ENCODE results near the gene NACC1. TPM values are rescaled to one million over a fixed set of nuclear protein-coding genes. Genes with fewer than 3 reads are reported as not detected.
A peak's percentile ranks its signal among the peaks of the same experiment; 100 is the strongest.

Gene NACC1
- total and polyA plus RNA-seq, 9 donors: 3.2 to 31.4 (median 17.5) TPM

DNA sequence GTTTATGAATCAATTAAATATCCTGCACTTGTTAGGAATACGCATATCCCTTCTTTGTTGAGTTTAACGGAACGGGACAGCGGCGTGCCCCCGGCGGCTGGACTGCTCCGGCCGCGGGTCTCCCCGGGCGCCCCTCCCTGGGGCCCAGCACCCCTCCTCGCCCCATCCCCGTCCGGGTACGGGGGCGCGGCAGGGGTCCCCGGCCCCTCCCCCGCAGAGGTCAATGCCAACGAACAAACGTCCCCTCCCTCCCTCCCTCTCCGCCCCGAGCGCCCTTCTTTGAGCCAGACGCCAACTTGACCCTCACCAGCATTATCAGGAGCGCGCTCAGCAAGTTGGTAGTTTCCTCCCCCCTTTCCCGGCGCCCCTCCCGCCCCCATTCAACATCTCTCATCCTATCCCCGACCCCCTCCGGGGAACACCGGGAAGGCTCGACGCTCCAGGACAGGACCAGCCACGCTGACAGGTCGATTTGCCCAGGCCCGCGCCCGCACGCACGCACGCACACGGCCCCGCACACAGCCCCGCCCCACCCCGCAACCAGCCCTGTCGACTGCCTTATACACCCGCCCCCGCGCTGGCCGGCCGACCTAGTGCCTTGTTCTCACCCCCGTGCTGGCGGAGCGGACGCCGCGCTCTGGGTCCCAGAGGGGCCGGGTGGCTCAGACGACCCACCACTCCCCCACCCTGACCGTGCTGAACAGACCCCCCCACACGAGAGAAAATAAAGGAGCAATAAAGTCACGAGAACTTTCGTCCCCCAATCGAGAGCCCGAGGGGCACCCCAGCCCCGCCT, 20.4 kb upstream of the NACC1 start:
- WGBS, 3 donors: 12 to 23% (median 12%) methylated on average over 43 to 69 of the region's 69 CpGs
- Histone ChIP-seq H3K27ac (peak overlapping the region; percentile 26 to 66), H3K36me3 (no peaks in the 10 kb centered on the region), H3K27me3 (no peaks in the 10 kb centered on the region), H3K4me1 (ENCODE audit: insufficient read depth) (peaks cover 7% of the 10 kb centered on the region), H3K9me3 (no peaks in the 10 kb centered on the region), H3K4me3 (peak overlapping the region; percentile 39)
- intact Hi-C loops (cut with DNase I): loop anchor here in 1 of 4 donors (5.0 kb wide), 1 partner anchor 55 kb away; the partner anchor contains the start of genes IER2 and STX10
- TF ChIP-seq EP300 (IDR thresholded peaks at IDR 0.05): no peak
- TF ChIP-seq, protein P1, sequence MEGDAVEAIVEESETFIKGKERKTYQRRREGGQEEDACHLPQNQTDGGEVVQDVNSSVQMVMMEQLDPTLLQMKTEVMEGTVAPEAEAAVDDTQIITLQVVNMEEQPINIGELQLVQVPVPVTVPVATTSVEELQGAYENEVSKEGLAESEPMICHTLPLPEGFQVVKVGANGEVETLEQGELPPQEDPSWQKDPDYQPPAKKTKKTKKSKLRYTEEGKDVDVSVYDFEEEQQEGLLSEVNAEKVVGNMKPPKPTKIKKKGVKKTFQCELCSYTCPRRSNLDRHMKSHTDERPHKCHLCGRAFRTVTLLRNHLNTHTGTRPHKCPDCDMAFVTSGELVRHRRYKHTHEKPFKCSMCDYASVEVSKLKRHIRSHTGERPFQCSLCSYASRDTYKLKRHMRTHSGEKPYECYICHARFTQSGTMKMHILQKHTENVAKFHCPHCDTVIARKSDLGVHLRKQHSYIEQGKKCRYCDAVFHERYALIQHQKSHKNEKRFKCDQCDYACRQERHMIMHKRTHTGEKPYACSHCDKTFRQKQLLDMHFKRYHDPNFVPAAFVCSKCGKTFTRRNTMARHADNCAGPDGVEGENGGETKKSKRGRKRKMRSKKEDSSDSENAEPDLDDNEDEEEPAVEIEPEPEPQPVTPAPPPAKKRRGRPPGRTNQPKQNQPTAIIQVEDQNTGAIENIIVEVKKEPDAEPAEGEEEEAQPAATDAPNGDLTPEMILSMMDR (IDR thresholded peaks at IDR 0.05): no peak
- DNase-seq: peak; percentile 55 to 83 (median 73)

DNA sequence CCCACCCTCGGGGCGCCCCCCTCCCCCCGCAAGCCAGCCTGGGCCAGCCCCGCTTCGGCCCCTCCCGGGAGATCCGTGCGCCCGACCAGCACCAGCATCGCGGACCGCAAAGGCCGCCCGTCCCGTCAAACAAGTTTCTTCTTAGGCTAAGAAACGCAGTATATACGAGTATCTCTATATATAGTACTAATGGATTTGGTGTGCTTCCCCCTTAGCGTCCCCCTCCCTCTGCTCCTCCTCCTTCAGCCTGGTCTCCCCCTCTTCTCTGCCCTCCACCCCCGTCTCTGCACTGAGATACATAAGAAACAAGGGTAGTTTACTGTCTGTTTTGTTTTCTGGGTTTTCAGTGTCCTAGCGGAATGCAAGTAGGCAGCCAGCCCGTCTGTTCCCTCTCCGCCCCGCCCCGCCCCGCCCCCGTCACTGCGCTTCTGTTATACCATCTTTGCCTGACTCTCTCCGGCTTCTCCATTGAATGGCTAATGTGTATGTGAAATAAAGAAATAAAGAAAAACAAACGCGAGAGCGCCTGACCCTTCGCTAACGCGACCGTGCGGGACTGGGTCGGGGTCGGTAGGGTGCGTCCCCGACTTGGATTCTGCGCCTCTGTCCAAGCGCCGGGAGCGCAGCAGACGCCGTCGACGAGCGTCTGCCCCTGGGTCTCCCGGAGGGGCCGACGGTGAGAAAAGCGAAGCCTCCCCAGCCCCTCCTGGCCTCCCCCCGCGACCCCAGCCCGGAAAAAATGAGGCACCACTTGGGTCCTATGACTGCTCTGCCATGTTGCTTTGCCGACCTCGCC, 19.6 kb upstream of the NACC1 start:
- peak overlapping the region; percentile 39 for H3K4me3 ChIP-seq
- WGBS, 3 donors: 25 to 33% (median 29%) methylated on average over 55 to 58 of the region's 58 CpGs
- no peaks in the 10 kb centered on the region for H3K9me3 ChIP-seq
- intact Hi-C loops (cut with DNase I): loop anchor here in 1 of 4 donors (5.0 kb wide), 1 partner anchor 54 kb away; the partner anchor contains the start of genes IER2 and STX10
- H3K36me3 ChIP-seq: no peaks in the 10 kb centered on the region
- no peaks in the 10 kb centered on the region for H3K27me3 ChIP-seq
- H3K4me1 ChIP-seq (ENCODE audit: insufficient read depth): peaks cover 10% of the 10 kb centered on the region
- H3K27ac ChIP-seq: peak overlapping the region; percentile 26 to 66
- DNase-seq: peak in 3 of 5 donors; percentile 55 to 71 (median 56)
- no peak for TF ChIP-seq EP300 (IDR thresholded peaks at IDR 0.05)
- TF ChIP-seq, protein P1 (IDR thresholded peaks at IDR 0.05): no peak
- no peak for TF ChIP-seq POLR2A (IDR thresholded peaks at IDR 0.05)

GRCh38 chr19:13099073-13099999, 18.7 kb upstream of the NACC1 start:
- H3K4me3 ChIP-seq: peak overlapping the region; percentile 39
- WGBS, 3 donors: 47 to 60% (median 57%) methylated on average over 32 to 77 of the region's 77 CpGs
- peaks cover 9% of the 10 kb centered on the region for H3K4me1 ChIP-seq (ENCODE audit: insufficient read depth)

More at GRCh38 chr19:13099073-13099999, 18.7 kb upstream of the NACC1 start:
- intact Hi-C loops (cut with DNase I): loop anchor here in 1 of 4 donors (5.0 kb wide), 1 partner anchor 53 kb away; the partner anchor contains the start of genes IER2 and STX10
- Histone ChIP-seq H3K27ac (peak overlapping the region in 1 of 2 donors; percentile 59), H3K9me3 (no peaks in the 10 kb centered on the region), H3K27me3 (no peaks in the 10 kb centered on the region), H3K36me3 (no peaks in the 10 kb centered on the region)
- TF ChIP-seq, protein P1 (IDR thresholded peaks at IDR 0.05): no peak
- TF ChIP-seq POLR2A (IDR thresholded peaks at IDR 0.05): no peak
- peak in 4 of 5 donors; percentile 46 to 74 (median 54) for DNase-seq

Measured in ovary (tissue), 9 donors.